ENCODE results near the gene XK.

The XK gene

DNA sequence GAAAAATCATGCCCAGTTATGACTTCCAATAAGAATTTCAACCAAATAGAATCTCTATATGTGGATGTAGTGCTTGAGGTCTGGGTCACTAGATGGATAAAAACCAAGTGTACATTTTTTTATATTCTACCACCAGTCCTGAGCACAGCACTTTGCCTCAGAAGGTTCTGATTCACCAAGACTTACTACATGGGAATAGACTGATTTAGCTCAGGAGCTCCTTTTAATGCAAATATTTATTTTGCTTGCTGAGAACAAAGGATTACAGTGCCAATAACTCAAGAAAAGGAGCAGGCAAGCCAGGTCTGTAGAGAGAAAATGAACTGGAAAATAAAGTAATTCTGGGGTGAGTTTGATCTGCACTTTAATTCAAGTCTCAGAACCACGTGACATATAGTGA lies 6.4 kb upstream of the XK start:
- DNase-seq (ENCODE audit: low spot score): no peak

DNA sequence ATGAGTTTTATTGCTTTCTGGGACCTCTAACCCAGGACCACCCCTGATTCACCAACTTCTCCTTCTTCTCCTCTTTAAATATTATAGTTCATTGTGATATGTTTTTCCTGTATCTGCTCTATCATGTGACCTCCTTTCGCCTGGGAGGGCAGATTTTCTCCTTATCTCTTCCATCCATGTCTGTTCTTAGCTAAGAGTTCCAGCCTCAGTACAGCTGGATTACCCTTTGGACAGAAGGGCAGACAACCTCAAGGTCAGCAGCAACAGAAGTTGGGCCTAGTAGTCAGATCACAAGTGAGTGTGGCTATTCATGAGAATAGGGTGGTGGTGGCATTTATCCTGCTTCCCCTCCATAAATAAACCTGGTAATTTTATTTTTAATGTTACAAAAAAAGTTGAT lies 5.7 kb upstream of the XK start:
- no peak for DNase-seq (ENCODE audit: low spot score)

DNA sequence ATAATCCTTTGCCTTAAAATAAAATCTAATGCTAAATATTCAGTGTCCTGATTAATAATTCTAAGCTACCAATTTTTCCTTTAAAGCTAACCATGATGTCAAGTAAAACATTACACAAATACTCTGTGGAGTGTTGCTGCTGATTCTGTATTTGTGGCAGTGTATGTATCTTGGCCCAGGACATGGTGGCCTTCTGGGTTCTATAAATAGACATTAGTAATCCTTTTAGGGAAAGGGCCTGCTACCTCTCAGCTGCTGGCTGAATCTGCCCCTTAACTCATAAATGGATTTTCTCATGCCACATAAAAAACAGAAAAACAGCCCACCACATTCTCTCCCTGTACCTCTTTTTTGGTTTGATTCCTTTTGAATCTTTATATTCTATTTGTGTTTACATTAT lies 1.2 kb upstream of the XK start:
- no peak for DNase-seq (ENCODE audit: low spot score)

DNA sequence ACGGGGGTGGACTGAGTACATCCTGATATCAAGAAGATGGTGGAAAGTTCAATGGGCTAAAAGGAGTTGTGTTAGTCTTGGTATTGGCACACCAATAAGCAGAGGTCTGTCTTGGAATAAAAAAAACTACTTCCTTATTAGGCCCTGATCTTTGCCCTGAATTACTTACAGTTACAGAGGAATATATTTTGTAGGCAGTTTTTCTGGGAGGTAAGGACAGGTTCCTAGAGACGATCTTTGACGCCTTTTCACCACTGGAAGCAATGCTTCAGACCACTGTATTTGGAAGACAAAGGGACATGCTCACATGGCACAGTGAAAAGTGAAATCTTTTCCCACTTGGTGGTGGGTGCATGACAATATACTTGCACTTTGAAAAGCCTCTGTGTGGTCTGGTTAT lies 618 bp upstream of the XK start:
- DNase-seq (ENCODE audit: low spot score): no peak

DNA sequence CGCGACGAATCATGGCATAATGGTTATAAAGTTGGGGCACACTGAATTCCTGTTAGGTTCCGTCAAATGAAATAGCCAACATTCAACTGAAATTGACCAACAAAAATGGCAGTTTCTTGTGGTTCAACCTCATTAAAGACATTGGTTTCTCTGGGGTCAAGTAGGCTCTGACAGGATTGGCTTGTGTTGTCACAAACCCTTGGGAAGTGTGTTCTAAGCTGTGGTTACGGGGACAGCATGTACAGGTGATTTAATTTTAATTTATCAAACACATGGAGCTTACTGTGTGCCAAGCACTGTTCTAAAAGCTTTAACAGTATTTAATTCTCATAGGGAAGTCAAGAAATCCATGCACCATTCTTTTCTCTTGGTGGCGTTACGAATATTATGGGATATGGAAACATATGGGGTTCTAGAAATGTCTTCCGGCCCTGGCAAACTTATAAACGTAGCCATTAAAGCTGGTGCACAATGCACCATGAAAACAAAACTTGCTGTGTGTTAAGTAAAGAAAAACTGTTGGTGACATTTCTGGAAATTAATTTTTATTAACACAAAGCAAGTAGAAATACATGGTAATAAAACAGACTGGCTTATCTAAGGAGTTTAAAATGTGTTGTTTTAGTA lies 891 bp downstream of the XK start:
- DNase-seq (ENCODE audit: low spot score): no peak

DNA sequence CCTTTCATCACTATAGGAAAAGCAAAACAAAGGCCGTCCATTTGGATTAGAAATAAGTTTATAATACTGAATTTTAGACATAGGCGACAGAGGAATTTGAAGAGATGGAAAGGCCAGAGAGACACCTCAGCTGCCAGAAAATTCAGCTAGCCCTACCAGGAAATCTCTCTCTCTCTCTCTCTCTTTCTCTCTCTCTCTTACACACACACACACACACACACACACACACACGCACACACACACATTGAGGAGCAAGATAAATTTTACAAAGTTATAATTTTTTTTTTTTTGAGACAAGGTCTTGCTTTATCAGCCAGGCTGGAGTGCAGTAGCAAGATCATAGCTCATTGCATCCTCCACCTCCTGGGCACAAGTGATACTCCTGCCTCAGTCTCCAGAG lies 1.4 kb downstream of the XK start:
- no peak for DNase-seq (ENCODE audit: low spot score)

DNA sequence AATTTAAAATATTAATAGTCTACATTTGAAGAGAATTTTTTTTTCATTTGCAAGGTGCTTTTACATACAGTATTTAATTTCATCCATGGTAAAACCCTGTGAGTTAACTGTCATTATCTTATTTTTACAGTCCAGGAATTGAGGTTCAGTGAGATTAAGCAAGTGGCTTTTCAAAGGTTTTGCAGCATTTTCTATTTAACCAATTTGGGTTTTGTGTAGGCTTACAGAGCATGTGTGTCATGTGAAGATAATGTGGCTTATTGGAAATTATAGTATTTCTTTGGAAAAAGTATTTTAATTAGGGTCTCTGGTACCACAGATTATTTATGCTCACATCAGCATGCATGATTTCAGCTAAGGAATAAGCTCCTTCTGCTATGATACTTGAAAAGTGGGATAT lies 4.5 kb downstream of the XK start:
- DNase-seq (ENCODE audit: low spot score): no peak

DNA sequence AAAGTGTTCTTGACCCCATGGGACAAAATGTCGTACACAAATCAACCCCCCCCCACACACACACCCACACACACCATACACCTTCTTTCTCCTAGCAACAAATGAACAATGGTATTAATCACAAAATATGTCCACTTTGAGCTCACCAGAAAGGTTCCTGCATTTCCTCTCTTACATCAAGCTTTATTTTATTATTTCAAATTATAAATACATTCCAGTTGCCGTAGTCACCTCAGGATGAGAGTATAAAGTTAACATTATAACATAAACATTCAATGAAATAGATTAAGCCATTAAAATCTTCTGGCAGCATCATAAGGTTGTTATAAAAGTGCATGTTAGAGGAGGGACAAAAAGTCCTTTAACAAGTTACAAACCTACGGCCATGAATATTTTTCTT lies 7.3 kb downstream of the XK start:
- no peak for DNase-seq (ENCODE audit: low spot score)

DNA sequence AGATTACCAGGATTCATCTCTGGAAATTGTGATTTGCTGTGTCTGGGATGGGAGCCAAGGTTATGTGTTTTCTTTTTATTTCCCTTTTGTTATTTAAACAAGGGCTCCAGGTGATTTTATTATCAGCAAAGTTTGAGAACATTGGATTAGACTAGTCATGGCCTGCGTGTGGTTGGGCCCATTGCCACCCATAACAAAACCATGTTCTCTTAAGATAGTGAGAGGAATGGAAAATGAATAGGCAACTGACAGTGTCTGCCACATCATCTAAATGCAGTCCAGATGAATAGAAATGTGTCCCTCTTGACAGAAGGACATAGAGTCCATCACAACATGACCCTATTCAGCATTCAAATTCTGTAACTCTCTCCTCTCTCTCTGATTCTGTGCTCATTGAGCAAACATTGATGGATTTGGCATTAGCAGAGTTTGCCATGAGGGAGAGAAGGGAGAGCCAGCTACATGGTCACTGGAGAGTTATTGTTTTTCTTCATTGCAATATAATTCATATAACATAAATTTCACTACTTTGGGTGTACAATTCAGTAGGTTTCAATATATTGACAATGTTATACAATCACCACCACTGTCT lies 11.7 kb downstream of the XK start:
- no peak for DNase-seq (ENCODE audit: low spot score)

DNA sequence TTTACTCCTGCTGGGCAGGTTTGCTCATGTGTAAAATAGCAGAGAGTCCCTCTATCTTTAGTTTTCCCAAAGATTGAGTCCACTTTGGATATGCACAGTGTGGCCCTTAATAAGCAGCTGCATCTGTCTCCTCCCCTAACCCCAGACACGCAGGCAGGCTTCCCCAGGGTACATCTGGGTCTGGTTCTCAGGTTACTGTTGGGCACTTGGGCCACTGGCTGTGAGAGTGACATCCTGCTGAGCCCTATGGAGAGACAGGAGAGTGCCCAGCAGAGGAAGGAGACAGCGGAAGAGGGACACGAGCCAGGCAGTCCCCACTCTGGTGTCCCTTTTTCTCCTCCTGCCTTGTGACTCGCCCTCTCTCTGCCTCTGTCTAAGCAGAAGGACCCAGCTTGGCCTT lies 16.0 kb downstream of the XK start:
- no peak for DNase-seq (ENCODE audit: low spot score)

DNA sequence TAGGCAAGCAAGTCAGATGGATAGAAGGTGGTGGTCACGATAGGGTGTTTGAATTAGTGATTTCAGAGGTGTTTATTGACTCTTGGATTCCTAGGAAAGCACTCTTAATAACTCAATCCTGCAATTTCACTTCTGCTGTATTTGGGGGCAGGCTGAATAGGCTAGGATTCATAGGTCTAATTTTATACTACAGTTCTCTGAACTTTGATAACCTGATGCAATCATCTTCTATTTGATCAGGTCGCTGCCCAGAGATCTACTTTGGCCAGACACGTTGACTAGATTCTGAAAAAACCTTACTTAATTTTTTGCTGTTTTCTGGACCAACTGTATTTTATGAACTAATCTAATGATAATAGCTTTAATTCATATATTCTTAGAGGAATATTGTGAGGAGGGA lies 26.4 kb downstream of the XK start:
- DNase-seq (ENCODE audit: low spot score): no peak

DNA sequence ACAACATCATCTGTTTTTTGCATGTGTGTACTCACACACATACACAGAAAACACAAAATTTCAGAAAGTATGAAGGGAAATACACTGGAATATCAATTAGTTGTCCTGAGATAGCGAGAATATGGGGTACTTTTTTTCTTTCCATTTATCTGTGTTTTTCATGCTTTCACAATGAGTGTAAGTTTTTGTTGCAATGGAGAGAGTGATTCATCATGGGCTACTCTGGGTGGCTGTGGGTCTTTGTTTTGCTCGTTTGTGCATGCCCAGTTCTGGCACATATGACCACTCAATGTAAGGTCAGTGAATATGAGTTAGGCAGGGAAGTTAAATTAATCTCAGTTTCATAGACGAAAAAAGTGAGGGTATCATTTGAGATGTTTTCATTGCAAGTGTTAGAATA lies 26.9 kb downstream of the XK start:
- DNase-seq (ENCODE audit: low spot score): no peak

DNA sequence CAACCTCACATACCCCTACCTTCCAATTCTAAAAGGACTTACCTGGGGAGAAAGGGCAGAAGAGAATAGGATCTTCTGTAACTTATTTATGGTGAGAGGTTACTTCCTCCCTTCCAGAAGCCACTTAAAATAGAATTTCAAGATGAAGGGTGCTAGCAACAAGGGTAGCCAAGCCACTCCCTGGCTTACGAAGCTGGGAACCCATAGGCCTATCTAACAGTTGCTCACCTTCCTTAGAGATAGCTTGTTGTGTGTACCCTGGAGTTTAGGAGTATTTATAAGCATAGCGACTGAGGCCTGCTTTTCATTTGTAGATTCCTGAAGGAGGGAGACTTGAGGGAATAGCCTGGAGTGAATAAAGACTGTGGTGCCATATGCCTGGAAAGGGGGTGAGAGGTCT lies 28.9 kb downstream of the XK start:
- no peak for DNase-seq (ENCODE audit: low spot score)

DNA sequence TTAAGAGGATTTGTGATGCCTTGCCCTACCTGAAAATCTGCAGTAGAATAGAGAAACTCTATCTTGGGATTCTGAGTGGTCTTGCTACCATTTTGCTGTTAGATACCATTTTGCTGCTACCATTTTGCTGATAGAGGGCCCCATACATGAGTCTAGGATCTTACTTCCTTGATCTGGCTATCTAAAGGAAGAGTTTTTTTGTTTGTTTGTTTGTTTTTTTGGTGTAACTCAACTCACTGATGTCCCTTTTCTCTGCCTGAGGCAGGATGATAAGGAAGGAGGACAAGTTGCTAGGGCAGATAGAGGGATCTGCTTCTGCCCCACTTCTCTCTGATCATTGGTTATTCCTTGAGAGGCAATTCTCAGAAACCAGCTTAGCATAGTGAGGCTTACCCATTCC lies 31.0 kb downstream of the XK start:
- no peak for DNase-seq (ENCODE audit: low spot score)

DNA sequence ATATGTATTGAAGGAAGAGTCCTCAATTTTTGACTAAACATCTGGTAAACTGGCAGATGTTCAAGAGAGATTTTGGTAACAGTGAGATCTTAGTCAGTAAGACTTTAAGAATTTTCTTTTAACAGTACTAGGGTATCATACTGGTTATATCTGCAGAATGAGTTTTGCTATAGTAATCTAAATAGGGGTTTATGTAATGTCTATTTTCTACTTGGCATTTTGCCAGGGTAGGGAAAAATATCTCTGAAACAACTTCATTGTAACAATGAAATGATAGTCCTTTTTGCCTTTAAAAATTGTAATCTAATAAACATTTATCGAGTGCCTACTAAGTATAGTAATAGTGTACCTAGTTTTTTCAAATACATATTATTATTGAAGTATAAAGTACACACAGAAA lies 32.1 kb downstream of the XK start:
- no peak for DNase-seq (ENCODE audit: low spot score)

DNA sequence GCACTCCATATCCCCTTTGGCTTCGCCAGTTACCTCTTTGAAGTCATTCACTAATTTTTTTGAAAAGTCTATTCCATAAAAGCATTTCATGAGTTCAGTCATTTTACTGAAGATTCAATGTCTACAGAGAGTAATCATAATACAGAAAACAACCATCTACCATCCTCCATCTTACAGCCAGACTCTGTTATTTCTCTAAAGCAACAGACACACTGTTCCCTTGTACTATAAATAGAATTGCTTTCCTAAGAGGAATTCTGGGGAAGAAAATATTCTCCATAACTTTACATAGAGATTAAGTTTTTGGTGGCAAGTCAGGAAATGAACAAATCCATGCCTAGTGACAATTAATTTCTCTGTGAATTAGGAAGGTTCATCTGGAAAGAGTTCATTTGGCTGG lies 37.0 kb downstream of the XK start:
- no peak for DNase-seq (ENCODE audit: low spot score)

DNA sequence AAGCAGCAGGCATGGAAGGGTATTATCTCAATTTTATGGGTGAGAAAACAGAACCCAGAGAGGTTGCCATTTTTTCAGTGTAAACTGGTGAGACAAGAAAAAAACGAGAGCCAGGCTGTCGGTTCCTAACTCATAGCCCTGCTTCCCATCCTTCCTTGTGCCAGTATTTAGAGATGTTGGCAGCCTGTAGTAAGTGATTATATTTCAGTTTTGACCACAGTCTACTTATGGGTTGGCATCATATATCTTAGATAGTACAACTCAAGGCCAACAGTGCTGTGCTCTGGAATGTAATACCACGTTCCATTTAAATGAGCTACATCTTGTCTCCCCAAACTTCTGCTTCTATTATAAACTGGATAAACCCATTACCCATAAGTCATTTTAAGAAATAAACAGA lies 40.8 kb downstream of the XK start:
- no peak for DNase-seq (ENCODE audit: low spot score)

DNA sequence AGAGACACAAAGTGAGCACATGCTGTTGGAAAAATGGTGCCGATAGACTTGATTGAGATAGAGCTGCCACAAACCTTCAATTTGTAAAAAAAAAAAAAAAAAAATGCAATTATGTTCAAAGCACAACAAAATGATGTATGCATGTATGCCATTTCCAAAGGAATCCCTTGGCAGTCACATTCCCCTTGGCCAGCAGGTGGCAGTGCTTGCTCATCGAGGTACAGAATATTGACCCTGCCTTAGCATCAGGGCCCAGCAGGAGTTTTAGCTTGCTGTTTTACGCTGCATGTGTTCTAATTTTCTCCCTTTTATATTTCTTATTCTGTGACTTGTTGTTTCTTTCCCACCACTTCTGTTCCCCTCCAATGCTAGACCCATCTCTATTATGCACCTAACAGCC lies 59.8 kb downstream of the XK start:
- no peak for DNase-seq (ENCODE audit: low spot score)

DNA sequence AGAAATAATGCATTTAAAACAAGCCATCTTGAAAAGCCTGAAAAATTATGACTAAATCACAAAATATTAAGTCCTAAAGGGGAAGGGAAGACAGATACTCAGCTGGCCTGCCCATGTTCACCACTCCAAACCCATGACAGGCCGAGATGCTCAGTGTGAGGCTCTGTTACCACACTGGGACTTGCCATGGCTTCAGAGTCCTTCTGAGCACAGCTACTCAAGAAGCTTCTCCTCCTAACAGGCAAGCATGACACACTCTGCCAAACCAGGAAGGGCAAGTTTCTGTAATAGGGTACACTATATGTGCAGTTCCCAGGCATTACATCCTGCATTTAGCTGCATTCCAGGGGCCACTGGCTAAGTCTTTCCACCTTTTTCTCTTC lies 60.2 kb downstream of the XK start:
- no peak for DNase-seq (ENCODE audit: low spot score)

DNA sequence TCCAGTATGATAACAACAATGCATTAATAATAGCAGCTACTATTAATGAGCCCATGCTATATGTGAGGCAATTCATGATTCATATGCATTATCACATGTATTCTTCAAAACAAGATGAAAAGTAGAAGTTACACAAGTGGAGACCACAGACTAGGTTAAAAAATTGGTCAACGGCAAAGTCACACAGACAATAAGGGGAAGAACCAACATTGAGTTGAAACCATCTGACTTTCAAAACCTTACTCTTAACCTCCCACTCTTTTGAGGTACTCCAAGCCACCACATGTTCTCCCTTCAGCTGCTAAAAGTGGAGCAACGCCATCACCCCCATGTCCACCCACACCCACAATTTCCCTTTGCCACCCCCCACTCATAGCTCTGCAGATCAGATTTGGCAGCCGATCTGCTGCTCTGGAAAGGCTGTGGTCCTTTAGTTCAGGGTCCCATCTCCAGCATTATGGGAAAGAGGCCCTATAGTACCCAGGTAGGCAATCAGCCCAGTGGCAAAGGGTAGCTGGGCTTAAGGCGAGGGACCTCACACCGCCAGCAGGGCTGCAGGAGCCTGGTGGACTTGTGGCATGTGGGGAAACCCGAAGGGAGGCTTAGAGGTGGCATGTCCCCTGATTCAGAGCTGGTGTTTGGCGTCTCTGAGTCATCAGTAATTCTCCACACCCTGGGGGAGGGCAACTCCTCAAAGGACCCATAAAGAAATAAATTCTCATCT lies 60.8 kb downstream of the XK start:
- no peak for DNase-seq (ENCODE audit: low spot score)

DNA sequence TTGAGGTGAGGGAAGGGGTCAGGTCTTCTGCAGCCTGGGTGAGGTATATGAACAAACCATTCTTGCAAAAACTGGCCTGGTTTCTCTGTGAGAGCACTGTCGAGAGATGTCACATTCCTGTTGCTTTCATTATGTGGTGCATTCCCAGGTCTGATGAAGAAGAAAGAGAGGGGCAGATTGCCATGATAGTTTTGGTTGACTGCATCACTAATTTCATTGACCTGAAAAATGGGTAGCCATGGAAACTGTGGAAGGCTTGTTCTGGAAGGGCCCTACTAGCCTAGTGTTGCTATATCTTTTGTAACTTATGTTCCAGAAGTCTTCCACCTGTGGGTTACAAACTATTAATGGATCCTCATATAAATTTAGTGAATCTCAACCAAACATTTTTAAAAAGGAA lies 61.4 kb downstream of the XK start:
- no peak for DNase-seq (ENCODE audit: low spot score)

DNA sequence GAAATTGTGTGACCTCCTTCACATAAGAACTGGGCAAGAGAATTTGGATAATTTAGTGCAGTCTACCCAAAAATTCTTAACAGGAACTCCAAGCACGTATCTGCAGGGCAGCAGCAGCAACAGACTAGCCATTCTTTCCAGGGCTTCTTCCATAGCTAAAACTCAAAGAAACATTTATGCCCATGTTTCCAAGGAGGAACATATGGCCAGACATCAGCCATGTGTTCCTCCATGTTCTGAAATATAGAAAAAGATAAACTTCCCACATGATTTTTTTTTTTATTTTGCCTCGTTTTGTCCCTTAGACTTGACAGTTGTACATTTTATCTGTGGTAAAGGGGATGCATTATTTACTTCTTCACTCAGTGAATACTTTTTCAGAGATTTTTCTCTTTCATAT lies 66.7 kb downstream of the XK start:
- no peak for DNase-seq (ENCODE audit: low spot score)

DNA sequence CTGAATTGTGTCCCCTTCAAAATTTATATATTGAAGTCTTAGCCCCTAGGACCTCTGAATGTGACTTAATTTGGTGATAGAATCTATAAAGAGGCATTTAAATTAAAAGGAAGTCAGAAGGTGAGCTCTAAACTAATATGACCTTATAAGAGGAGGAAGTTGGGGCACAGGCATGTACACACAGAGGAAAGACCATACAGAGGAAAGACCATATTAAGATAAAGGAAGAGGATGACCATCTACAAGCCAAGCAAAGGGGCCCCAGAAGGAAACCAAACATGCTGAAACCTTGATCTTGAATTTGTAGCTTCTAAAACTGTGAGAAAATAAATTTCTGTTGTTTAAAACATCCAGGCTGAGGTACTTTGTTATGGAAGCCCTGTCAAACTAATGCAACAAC lies 67.3 kb downstream of the XK start:
- DNase-seq (ENCODE audit: low spot score): no peak

DNA sequence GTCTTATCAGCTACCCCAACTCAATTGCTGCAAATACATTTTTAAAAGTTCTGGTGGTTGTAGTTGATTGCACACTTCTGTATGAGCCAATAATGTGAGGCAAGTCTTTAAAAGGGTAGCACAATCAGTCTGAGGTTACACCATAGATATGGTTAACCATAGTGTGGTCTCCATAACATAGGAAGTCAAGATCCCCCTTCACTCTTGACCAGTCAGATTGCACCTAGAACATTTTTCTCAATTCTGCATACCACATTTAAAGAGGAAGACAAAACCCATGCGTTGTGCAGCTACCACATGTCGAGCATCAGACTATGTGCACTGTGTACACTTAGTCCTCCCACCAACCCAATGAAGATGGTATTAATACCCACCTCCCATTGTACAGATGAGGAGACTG lies 67.8 kb downstream of the XK start:
- DNase-seq (ENCODE audit: low spot score): no peak
